PC-9 (cell line): Measurements from ENCODE around the gene NXF2. TPM values are rescaled to one million over a fixed set of nuclear protein-coding genes. Genes with fewer than 3 reads are reported as not detected.
"Not testable (repeated sequence)": the region's sequence is repeated elsewhere in the genome, so short reads cannot be mapped to it uniquely, and the experiment has no call there.

Experiments used
- Bru-seq: library from RNA; stranded (reverse); fragments of 400-500 nt; gene quantifications from one replicate; lab custom pipeline; 2021; lab: Mats Ljungman, UMichigan
- BruChase-seq, 2 experiments: library from RNA; stranded (reverse); fragments of 400-500 nt; gene quantifications; one replicate each; lab custom pipeline; 2021; lab: Mats Ljungman, UMichigan
- BruUV-seq: library from RNA; stranded (reverse); fragments of 400-500 nt; replicated peaks from 2 replicates; lab custom pipeline; 2021; lab: Mats Ljungman, UMichigan
- CTCF ChIA-PET: fragments of 300-600 bp; sonication (Branson Sonifier 250); formaldehyde crosslinking; loops from one replicate; lab custom pipeline; 2022; ENCODE audit warnings: antibody characterized with exemption; lab: Charles Lee
- POLR2A ChIA-PET: fragments of 300-600 bp; sonication (Branson Sonifier 250); formaldehyde crosslinking; loops from one replicate; lab custom pipeline; 2022; ENCODE audit warnings: antibody characterized with exemption; ENCODE audit not compliant: unreplicated experiment; lab: Charles Lee
- DNase-seq, 2 experiments: peaks; one replicate each; pipeline versions ENCODE4 v3.0.0 to v3.0.0-alpha.2; 2015 to 2022; ENCODE audit warnings: mixed read lengths in 1 of 2
- H2AFZ ChIP-seq: fragments of 200-600 bp; sonication (generic); 2 replicates; pipeline ENCODE4 v1.8.1; 2017; ENCODE audit warnings: antibody characterized with exemption
- H3F3A ChIP-seq: fragments of 200-600 bp; sonication (generic); 2 replicates; pipeline ENCODE4 v1.8.1; 2017; ENCODE audit warnings: antibody characterized with exemption, mild to moderate bottlenecking, low read depth; ENCODE audit not compliant: insufficient read depth
- H3K27ac ChIP-seq: fragments of 200-600 bp; sonication (generic); 2 replicates; pipeline ENCODE4 v1.6.1; 2016; ENCODE audit warnings: mixed run types
- H3K27me3 ChIP-seq: fragments of 200-600 bp; sonication (generic); 2 replicates; pipeline ENCODE4 v1.6.1; 2016; ENCODE audit warnings: low read depth, mixed run types; ENCODE audit not compliant: insufficient read depth
- H3K36me3 ChIP-seq: fragments of 200-600 bp; sonication (generic); 2 replicates; pipeline ENCODE4 v1.6.1; 2016; ENCODE audit warnings: low read depth, mixed run types
- H3K4me1 ChIP-seq: fragments of 200-600 bp; sonication (generic); replicated peaks from 2 replicates; pipeline ENCODE4 v1.6.1; 2016; ENCODE audit warnings: mixed run types; ENCODE audit not compliant: insufficient read depth
- H3K4me2 ChIP-seq: fragments of 200-600 bp; sonication (generic); 2 replicates; pipeline ENCODE4 v1.6.1; 2017; ENCODE audit warnings: mixed run types
- H3K4me3 ChIP-seq: fragments of 200-600 bp; sonication (generic); 2 replicates; pipeline ENCODE4 v1.6.1; 2016; ENCODE audit warnings: mixed run types
- H3K79me2 ChIP-seq: fragments of 200-600 bp; sonication (generic); 2 replicates; pipeline ENCODE4 v1.6.1; 2017; ENCODE audit warnings: low read depth, mixed run types
- H3K9me2 ChIP-seq: fragments of 200-600 bp; sonication (generic); 2 replicates; pipeline ENCODE4 v1.8.1; 2017; ENCODE audit warnings: mild to moderate bottlenecking; ENCODE audit not compliant: insufficient read depth
- H3K9me3 ChIP-seq: fragments of 200-600 bp; sonication (generic); 2 replicates; pipeline ENCODE4 v1.8.1; 2016; ENCODE audit warnings: low read depth; ENCODE audit not compliant: insufficient read depth
- H4K20me1 ChIP-seq: fragments of 200-600 bp; sonication (generic); 2 replicates; pipeline ENCODE4 v1.8.1; 2017; ENCODE audit not compliant: insufficient read depth
- intact Hi-C: fragments of 100-400 bp; cut with micrococcal nuclease; formaldehyde crosslinking; loops from one replicate; pipeline ENCODE4 v1.10.0; 2022; ENCODE audit not compliant: unreplicated experiment
- long read RNA-seq: library from polyadenylated mRNA; stranded (forward); transcript quantifications from one replicate; pipeline ENCODE4 v2.0.0, GENCODE V29; 2022
- total RNA-seq: library from RNA; stranded (reverse); gene quantifications from 2 replicates; pipeline ENCODE4 v1.2.3, GENCODE V29; 2021

Gene NXF2
- total RNA-seq (not detected in 2 replicates), Bru-seq, nascent RNA (percentile 1 among the genes with signal in this experiment), BruChase-seq, experiment 1, labeled RNA remaining after a 2-hour chase (percentile 1 among the genes with signal in this experiment), BruChase-seq, experiment 2, labeled RNA remaining after a 6-hour chase (not detected)
- long read RNA-seq = 0 reads

- H3K27me3 ChIP-seq, H3K4me3 ChIP-seq, H3K79me2 ChIP-seq, H3K4me1 ChIP-seq, DNase-seq, H2AFZ ChIP-seq, H3K9me3 ChIP-seq, BruUV-seq, H4K20me1 ChIP-seq, H3K4me2 ChIP-seq, H3K27ac ChIP-seq, POLR2A ChIA-PET, H3F3A ChIP-seq, intact Hi-C loops, CTCF ChIA-PET, H3K36me3 ChIP-seq, H3K9me2 ChIP-seq: not testable (repeated sequence)
These were observed at the start of gene NXF2 for GRCh38 chrX:102246893-102247292. NXF2 (plus strand) TSS chrX:102247167; CDS start chrX:102307079, 59,912 bp downstream.

GRCh38 chrX:102207940-102208339 lies 39.0 kb upstream of the NXF2 start:
- not testable (repeated sequence) for DNase-seq, BruUV-seq, H3K4me2 ChIP-seq

DNA sequence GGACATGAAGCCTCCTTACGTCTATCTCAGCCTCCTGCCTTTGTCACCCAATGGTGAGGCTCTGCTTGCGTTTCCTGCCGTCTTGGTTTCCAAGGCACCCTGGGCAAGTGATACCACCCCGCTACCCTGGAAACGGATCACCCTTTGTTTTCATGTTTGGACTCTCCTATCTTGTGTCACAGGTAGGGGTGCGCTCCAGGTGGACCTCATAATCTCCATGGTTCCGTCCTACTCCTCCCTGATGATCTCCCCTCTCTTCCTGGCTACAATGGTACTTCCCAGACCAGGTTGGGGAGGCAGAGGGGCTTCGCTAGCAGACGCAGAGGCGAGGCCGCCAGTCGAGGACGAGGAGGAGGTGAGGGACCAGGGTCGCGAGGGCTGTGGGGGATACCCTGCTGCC lies 32.0 kb upstream of the NXF2 start, which contains the start of gene TCP11X1:
Gene TCP11X1, plus strand, starts transcription at position 316 of the 400 bp plus-strand sequence.
- H3K9me3 ChIP-seq, H3K79me2 ChIP-seq, H3K4me2 ChIP-seq, H2AFZ ChIP-seq, H3K9me2 ChIP-seq, DNase-seq, POLR2A ChIA-PET, H3K27me3 ChIP-seq, BruUV-seq, H3K36me3 ChIP-seq, H3K4me3 ChIP-seq, H3K4me1 ChIP-seq, H4K20me1 ChIP-seq, intact Hi-C loops, H3F3A ChIP-seq, H3K27ac ChIP-seq, CTCF ChIA-PET: not testable (repeated sequence)

More at GRCh38 chrX:102207940-102208339, 39.0 kb upstream of the NXF2 start:
- H3K9me3 ChIP-seq, H3K27ac ChIP-seq, H3F3A ChIP-seq, H3K4me1 ChIP-seq, H3K36me3 ChIP-seq, H3K27me3 ChIP-seq, H2AFZ ChIP-seq, H3K4me3 ChIP-seq, POLR2A ChIA-PET, intact Hi-C loops, H4K20me1 ChIP-seq, H3K79me2 ChIP-seq, H3K9me2 ChIP-seq, CTCF ChIA-PET: not testable (repeated sequence)

- H3K9me2 ChIP-seq, BruUV-seq, H3K36me3 ChIP-seq, H3K4me2 ChIP-seq, H3K79me2 ChIP-seq, CTCF ChIA-PET, DNase-seq, H3K4me3 ChIP-seq, POLR2A ChIA-PET, H3K9me3 ChIP-seq, H3K27me3 ChIP-seq, H2AFZ ChIP-seq, H3K27ac ChIP-seq, H3K4me1 ChIP-seq, H3F3A ChIP-seq, intact Hi-C loops, H4K20me1 ChIP-seq: not testable (repeated sequence)
These were observed 30.5 kb upstream of the NXF2 start for GRCh38 chrX:102216497-102216896.

DNA sequence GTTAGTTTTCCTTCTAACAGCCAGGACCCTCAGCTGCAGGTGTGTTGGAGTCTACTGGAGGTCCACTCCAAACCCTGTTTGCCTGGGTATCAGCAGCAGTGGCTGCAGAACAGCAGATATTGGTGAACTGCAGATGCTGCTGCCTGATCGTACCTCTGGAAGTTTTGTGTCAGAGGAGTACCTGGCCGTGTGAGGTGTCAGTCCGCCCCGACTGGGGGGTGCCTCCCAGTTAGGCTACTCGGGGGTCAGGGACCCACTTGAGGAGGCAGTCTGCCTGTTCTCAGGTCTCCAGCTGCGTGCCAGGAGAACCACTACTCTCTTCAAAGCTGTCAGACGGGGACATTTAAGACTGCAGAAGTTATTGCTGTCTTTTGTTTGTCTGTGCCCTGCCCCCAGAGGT lies 11.3 kb upstream of the NXF2 start:
- CTCF ChIA-PET, intact Hi-C loops: not testable (repeated sequence)

DNA sequence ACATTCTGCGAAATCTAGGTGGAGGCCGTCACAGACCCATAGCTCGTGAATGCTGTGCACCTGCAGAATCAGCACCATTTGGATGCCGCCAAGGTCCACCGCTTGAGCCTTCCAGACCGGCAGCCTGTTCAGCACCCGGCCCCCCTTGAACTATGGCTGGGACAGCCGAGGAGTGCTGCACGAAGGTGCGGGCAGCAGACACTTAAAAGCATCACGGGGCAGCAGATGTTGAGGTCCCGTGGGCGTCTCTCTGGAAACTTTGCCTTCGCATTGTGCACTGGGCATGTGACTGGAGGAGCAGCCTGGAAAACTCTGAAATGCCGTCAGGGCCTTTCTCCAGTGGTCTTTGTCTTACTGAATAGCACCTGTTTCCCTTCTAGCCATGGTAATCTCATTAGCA lies 6.7 kb upstream of the NXF2 start:
- H3F3A ChIP-seq, DNase-seq, H3K36me3 ChIP-seq, H3K9me3 ChIP-seq, H3K4me3 ChIP-seq, H2AFZ ChIP-seq, BruUV-seq, H4K20me1 ChIP-seq, intact Hi-C loops, H3K9me2 ChIP-seq, H3K4me2 ChIP-seq, POLR2A ChIA-PET, H3K27me3 ChIP-seq, H3K79me2 ChIP-seq, H3K4me1 ChIP-seq, H3K27ac ChIP-seq, CTCF ChIA-PET: not testable (repeated sequence)

More for the DNA sequence above, 11.3 kb upstream of the NXF2 start:
- POLR2A ChIA-PET, DNase-seq, H3K9me2 ChIP-seq, H4K20me1 ChIP-seq, BruUV-seq, H3K4me1 ChIP-seq, H3K27me3 ChIP-seq, H3K36me3 ChIP-seq, H3K27ac ChIP-seq, H3K79me2 ChIP-seq, H2AFZ ChIP-seq, H3K4me2 ChIP-seq, H3F3A ChIP-seq, H3K4me3 ChIP-seq, H3K9me3 ChIP-seq: not testable (repeated sequence)

GRCh38 chrX:102272231-102272630 lies 25.3 kb downstream of the NXF2 start:
- H3K27me3 ChIP-seq, intact Hi-C loops, CTCF ChIA-PET, H3K27ac ChIP-seq, H3F3A ChIP-seq, H4K20me1 ChIP-seq, H3K4me2 ChIP-seq, H3K4me3 ChIP-seq, H3K4me1 ChIP-seq, H3K36me3 ChIP-seq, H2AFZ ChIP-seq, H3K9me3 ChIP-seq, DNase-seq, H3K9me2 ChIP-seq, POLR2A ChIA-PET, BruUV-seq, H3K79me2 ChIP-seq: not testable (repeated sequence)
